ENCODE data around the gene COQ2.
"Not testable (repeated sequence)": the region's sequence is repeated elsewhere in the genome, so short reads cannot be mapped to it uniquely, and the experiment has no call there.

DNA sequence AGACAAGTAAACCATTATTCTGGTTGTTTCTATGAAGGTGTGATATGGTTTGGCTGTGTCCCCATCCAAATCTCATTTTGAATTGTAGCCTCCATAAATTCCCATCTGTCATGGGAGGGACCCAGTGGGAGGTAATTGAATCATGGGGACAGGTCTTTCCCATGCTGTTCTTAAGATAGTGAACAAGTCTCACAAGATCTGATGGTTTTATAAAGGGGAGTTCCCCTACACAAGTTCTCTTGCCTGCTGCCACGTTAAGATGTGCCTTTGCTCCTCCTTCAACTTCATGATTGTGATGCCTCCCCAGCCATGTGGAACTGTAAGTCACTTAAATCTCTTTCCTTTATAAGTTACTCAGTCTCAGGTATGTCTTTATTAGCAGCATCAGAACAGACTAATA is 3.8 kb upstream of the COQ2 start:
- TF ChIP-seq, protein P1, sequence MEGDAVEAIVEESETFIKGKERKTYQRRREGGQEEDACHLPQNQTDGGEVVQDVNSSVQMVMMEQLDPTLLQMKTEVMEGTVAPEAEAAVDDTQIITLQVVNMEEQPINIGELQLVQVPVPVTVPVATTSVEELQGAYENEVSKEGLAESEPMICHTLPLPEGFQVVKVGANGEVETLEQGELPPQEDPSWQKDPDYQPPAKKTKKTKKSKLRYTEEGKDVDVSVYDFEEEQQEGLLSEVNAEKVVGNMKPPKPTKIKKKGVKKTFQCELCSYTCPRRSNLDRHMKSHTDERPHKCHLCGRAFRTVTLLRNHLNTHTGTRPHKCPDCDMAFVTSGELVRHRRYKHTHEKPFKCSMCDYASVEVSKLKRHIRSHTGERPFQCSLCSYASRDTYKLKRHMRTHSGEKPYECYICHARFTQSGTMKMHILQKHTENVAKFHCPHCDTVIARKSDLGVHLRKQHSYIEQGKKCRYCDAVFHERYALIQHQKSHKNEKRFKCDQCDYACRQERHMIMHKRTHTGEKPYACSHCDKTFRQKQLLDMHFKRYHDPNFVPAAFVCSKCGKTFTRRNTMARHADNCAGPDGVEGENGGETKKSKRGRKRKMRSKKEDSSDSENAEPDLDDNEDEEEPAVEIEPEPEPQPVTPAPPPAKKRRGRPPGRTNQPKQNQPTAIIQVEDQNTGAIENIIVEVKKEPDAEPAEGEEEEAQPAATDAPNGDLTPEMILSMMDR (IDR thresholded peaks at IDR 0.05), result not testable (repeated sequence)
- not testable (repeated sequence) for TF ChIP-seq POLR2AphosphoS5, POLR2A (IDR thresholded peaks at IDR 0.05)

Data from stomach (tissue), 4 donors.